Tibial artery (tissue), 4 donors: ENCODE data around the gene ANKRD22.

Experiments
- DNase-seq, 2 donors: peaks; one replicate each; pipeline ENCODE4 v3.0.0-alpha.2; 2019
- H3K27ac ChIP-seq, 2 donors: fragments of 200-600 bp; sonication (generic) in 1 of 2; 1 replicate in 1 of 2; 2 replicates in 1 of 2; pipeline ENCODE4 v1.5.1; 2018 to 2019; ENCODE audit warnings: mild to moderate bottlenecking in 1 of 2
- H3K27me3 ChIP-seq, 2 donors: fragments of 200-600 bp; sonication (generic) in 1 of 2; one replicate each; pipeline versions ENCODE4 v1.5.1 to v1.6.0; 2016 to 2019
- H3K36me3 ChIP-seq, 3 donors: fragments of 200-600 bp; sonication (generic) in 2 of 3; one replicate each; pipeline ENCODE4 v1.5.1; 2016 to 2019; ENCODE audit warnings: mild to moderate bottlenecking in 2 of 3
- H3K4me1 ChIP-seq, 4 donors: fragments of 200-600 bp; sonication (generic) in 2 of 4; 1 replicate in 3 of 4; 2 replicates in 1 of 4; pipeline ENCODE4 v1.5.1; 2016 to 2019
- H3K4me3 ChIP-seq, 2 donors: fragments of 200-600 bp; sonication (generic) in 1 of 2; 1 replicate in 1 of 2; 2 replicates in 1 of 2; pipeline ENCODE4 v1.5.1; 2018 to 2019; ENCODE audit warnings: mild to moderate bottlenecking in 2 of 2
- H3K9me3 ChIP-seq, 3 donors: fragments of 200-600 bp; sonication (generic) in 1 of 3; one replicate each; pipeline ENCODE4 v1.5.1; 2016 to 2019
- CTCF ChIP-seq, 2 experiments: fragments of 200-600 bp in 1 of 2; fragments of 450-650 bp in 1 of 2; IDR thresholded peaks; one replicate each; pipeline ENCODE4 v1.5.1; 2017 to 2019; ENCODE audit warnings: antibody characterized with exemption in 2 of 2, mild to moderate bottlenecking in 1 of 2, moderate library complexity in 1 of 2
- intact Hi-C: fragments of 100-400 bp; cut with DNase I; formaldehyde crosslinking; loops from one replicate; pipeline ENCODE4 v1.15.0; 2023; ENCODE audit warnings: low total_unique reads

ANKRD22 gene

GRCh38 chr10:88782222-88782621 is 69.4 kb downstream of the ANKRD22 start:
- no peak for DNase-seq
- Histone ChIP-seq H3K27me3 (no peaks in the 10 kb centered on the region), H3K9me3 (no peaks in the 10 kb centered on the region), H3K36me3 (no peaks in the 10 kb centered on the region), H3K27ac (no peak overlapping the region), H3K4me1 (no peaks in the 10 kb centered on the region), H3K4me3 (no peak overlapping the region)
- intact Hi-C loops: no loop called here
- TF ChIP-seq CTCF (IDR thresholded peaks at IDR 0.05): no peak

- Histone ChIP-seq H3K27me3 (no peaks in the 10 kb centered on the region), H3K4me1 (no peaks in the 10 kb centered on the region), H3K27ac (no peak overlapping the region), H3K9me3 (no peaks in the 10 kb centered on the region), H3K36me3 (no peaks in the 10 kb centered on the region), H3K4me3 (no peak overlapping the region)
- no peak for TF ChIP-seq CTCF (IDR thresholded peaks at IDR 0.05)
- intact Hi-C loops: no loop called here
- no peak for DNase-seq
Measured at GRCh38 chr10:88781206-88781605, 70.4 kb downstream of the ANKRD22 start.
